Motor neuron (in vitro differentiated cells): ENCODE measurements around the gene KLF15. TPM values are rescaled to one million over a fixed set of nuclear protein-coding genes. Genes with fewer than 3 reads are reported as not detected.

Source experiments
- ATAC-seq, 8 experiments: fragments of 200-7000 bp; cut with Tn5 transposase; replicated peaks in 6 of 8; 2 replicates each; pipeline ENCODE4 v1.8.0; 2021; ENCODE audit warnings: mild to moderate bottlenecking in 8 of 8, moderate library complexity in 8 of 8
- H3K27ac ChIP-seq, 2 donors: fragments of 250-450 bp; sonication (Bioruptor Pico); 2 replicates each; pipeline ENCODE4 v1.9.0; 2021; ENCODE audit warnings: antibody characterized with exemption in 2 of 2, mild to moderate bottlenecking in 2 of 2, moderate library complexity in 1 of 2
- H3K4me1 ChIP-seq, 2 donors: fragments of 250-450 bp; sonication (Bioruptor Pico); replicated peaks in 1 of 2; 2 replicates each; pipeline ENCODE4 v1.6.1; 2021; ENCODE audit warnings: antibody characterized with exemption in 2 of 2, mild to moderate bottlenecking in 2 of 2, moderate library complexity in 1 of 2
- H3K4me3 ChIP-seq, 5 donors: fragments of 250-450 bp; sonication (Bioruptor Pico); 2 replicates each; pipeline ENCODE4 v1.9.0; 2021; ENCODE audit warnings: antibody characterized with exemption in 5 of 5, mild to moderate bottlenecking in 5 of 5, moderate library complexity in 4 of 5
- WGBS, 10 experiments: fragments of 450-650 bp; shearing (Covaris generic); methylation state at CpG; one replicate each; pipeline ENCODE4 v1.0.0; 2022; 5-methylcytosine and 5-hydroxymethylcytosine counted together
- in situ Hi-C, 9 experiments: fragments of 400-800 bp; cut with MboI; loops; one replicate each; pipeline ENCODE4 v1.15.0; 2021; ENCODE audit warnings: low sequenced_read_pairs in 9 of 9, low pct_unique_long_range_greater_than_20kb in 2 of 9; ENCODE audit not compliant: unreplicated experiment in 9 of 9
- total RNA-seq, 8 experiments: library from RNA; unstranded; fragments of 300-600 nt; gene quantifications; 2 replicates each; pipeline versions ENCODE4 v1.2.3 to v1.2.4, GENCODE V29; 2022

The KLF15 gene
- total RNA-seq = 1 to 10 TPM; 1.6 to 4.7 (median 2.9) TPM

DNA sequence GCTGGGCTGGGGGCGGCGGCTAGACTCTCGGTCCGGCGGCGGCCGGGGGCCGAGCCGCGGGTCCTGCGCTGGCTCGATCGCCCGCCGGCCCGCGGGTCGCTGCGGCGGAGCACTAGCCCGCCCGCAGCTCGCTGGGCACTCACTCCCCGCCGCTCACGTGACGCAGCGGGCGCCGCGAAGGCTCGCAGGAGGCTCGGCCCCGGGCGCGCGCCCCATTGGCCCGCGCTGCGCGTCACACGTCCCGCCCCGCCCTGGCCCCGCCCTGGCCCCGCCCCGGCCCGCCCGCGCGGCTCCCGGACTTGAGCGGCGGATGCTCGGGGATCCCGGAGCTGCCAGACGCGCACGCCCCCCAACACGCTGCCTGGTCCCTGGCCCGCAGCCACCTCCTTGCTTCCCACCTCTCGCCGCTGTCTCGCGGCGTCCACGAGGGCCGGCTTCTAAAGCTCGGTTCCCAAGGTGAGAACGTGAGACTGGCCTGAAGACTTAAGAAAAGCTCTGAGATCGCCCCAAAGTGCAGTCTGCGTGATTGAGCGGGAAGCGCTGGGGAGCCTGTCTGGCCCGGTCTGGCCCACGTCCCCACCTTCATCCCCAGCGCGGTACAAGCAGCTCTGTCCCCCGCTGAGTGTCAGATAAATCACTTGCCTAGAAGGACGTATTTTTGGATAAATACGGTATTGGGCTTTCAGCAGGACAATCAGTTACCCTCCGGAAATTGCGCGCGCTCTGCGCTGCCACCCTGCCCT lies at the start of gene KLF15:
TSS of gene KLF15 (minus strand) at position 114 of the 743 bp plus-strand sequence. CDS start 4,486 bp downstream, outside the sequence.
- Histone ChIP-seq H3K4me1 (peaks cover 6 to 7% of the 10 kb centered on the region in 2 donors), H3K27ac (no peak within 1 kb of the TSS), H3K4me3 (peak within 1 kb of the TSS; percentile 51 to 89 (median 61))
- WGBS, 10 experiments = 0 to 5% (median 0%) methylated on average over 1 to 8 of the region's 86 CpGs; no CpG with 5 or more reads in 3 of the 10 experiments
- peak; percentile 64 to 84 (median 68) for ATAC-seq
- in situ Hi-C loops = no loop called here

DNA sequence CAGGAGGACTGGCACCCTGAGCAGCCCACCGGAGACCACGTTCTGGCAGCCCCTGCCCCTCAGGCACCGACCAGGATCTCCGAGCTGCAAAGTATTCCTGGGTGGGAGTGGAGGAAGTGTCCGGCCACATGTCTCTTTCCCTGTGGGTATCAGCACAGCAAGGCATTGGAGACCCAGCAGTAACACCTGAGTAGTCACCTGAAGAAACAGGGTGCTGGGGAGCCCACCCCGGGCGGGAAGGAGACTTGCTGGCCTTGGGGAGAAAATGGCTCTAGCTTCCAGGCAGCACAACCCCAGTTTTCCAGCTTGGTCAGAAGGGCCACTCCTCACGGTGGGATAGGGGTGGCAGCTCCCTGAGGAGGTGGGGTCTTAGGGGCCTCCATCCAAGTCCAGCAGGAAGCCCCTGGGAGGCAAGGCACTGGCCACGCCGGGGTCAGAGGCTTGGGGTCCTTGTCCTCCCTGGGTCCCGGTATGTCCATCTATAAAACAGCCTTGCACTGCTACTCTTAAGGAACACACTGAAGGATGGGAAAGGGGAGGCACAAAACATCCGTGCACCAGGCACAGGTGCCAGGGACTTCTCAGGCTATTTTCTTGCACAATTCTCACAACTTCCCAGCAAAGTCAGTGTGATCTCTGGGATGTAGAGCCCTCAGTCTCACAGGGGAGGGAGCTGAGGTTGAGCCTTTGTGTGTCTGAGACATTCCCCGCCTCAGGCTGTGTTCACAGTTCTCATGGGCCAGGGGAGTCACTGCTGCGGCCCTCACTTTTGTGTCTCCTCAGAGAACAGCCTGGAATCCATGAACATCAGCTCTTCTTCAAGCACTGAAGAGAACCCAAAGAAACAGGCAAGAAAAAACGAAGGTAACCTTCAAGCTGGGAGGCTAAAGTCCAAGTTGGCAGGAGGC lies 49.4 kb upstream of the KLF15 start:
- H3K4me1 ChIP-seq = no peaks in the 10 kb centered on the region
- H3K4me3 ChIP-seq = no peak overlapping the region
- WGBS, 10 experiments = 0 to 84% (median 72%) methylated on average over 1 to 7 of the region's 15 CpGs; no CpG with 5 or more reads in 2 of the 10 experiments
- H3K27ac ChIP-seq = no peak overlapping the region
- in situ Hi-C loops = no loop called here
- ATAC-seq = no peak

DNA sequence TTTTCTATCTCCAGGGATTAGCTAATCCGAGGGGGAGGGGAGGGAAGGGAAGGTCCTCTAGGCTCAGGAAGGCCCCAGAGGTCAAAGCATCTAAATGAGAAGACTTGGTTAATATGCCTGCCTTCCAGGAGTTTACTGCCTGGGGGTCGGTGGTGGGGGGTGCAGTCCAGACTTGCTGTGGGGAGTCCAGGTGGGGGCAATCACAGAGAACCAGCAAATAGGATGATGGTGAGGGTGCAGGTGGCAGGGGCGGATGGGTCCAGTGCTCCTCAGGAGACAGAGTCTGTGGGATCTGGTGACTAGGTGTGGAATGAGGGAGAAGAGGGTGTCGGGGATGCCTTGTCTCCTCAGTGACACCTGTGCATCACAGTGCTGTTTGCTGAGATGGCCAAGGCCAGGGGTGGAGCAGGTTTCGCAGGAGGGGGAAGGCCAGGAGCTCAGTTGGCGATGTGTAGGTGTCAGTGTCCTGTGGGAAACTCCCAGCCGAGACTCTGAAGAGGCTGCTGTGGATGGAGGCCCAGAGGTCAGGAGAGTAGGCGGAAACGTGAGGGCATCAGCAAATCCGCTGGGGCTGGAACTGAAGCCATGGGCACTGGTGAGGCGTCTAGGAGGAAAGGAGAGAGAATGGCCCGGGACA lies 45.6 kb upstream of the KLF15 start:
- Histone ChIP-seq H3K4me3 (no peak overlapping the region), H3K27ac (no peak overlapping the region), H3K4me1 (no peaks in the 10 kb centered on the region)
- WGBS, 10 experiments = 40 to 100% (median 68%) methylated on average over 1 to 6 of the region's 12 CpGs; no CpG with 5 or more reads in 4 of the 10 experiments
- in situ Hi-C loops = no loop called here
- no peak for ATAC-seq

DNA sequence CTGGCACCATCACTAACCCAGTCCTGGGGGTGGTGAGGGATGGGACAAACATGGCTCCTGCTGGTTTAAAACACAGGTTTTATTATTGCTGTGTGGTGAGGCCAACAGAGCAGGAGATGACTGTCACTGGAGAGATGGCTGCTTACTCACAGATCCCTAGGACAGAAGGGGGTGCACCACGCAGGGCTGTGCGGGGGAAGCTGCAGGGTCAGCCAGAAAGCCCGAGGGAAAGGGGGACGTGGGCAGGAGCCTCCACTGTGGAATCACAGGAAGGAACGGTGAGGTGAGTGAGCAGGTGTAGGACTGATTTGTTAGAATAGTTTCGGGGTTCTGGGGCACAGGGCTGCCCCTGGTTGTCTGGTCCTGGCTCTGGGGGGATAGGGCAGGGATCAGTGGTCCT lies 45.0 kb upstream of the KLF15 start:
- ATAC-seq = no peak
- in situ Hi-C loops = no loop called here
- WGBS, 10 experiments = 19 to 80% (median 80%) methylated on average over 1 to 4 of the region's 6 CpGs; no CpG with 5 or more reads in 7 of the 10 experiments
- Histone ChIP-seq H3K4me1 (no peaks in the 10 kb centered on the region), H3K4me3 (no peak overlapping the region), H3K27ac (no peak overlapping the region)

DNA sequence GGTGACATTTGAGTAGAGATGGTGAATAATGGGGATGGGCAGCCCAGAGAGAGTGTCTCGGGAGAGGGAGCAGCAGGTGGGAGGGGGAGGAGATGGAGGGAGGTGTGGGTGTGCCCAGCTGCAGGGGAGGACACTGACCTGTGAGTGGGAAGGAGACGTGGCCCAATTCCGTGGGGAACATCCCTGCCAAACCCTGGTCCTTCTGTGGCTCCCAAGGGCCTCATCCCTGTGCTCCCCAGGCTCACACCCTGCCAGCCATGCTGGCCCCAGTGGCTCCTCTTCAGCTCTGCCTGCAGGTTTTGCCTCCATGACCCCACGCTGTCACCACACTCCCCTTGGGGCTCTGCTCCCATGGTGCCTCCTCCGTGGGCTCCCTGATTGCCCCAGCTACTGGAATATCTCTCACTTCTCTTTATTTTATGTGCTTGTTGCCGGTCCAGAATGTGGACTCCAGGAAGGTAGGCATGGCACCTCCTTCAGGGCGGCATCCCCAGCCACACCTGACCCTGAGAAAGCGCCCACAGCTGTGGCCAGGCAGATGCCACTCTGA lies 44.5 kb upstream of the KLF15 start:
- WGBS, 10 experiments = 20 to 100% (median 61%) methylated on average over 1 to 4 of the region's 8 CpGs; no CpG with 5 or more reads in 4 of the 10 experiments
- H3K4me3 ChIP-seq = no peak overlapping the region
- in situ Hi-C loops = no loop called here
- no peaks in the 10 kb centered on the region for H3K4me1 ChIP-seq
- H3K27ac ChIP-seq = no peak overlapping the region
- ATAC-seq = no peak

DNA sequence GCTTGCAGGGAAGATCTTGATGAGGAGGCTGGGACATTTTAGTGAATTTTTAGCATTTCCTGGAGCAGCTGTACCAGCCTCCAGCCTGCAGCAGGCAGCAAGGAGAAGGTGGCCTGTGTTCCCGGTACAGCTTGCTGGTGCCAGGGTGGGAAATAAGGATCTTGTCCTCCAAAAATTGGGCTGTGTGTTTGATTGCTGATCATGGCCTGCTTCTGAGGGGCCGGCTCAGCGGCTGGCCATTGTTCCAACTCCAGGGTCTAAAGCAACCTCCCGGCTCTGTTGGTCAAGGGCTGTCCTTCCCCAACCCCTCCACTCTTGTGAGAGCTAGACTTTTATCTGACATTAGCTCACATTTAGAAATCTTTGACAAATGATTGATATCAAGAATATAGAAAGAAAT lies 42.5 kb upstream of the KLF15 start:
- Histone ChIP-seq H3K4me1 (peaks cover 4 to 6% of the 10 kb centered on the region in 2 donors), H3K27ac (no peak overlapping the region), H3K4me3 (no peak overlapping the region)
- WGBS, 10 experiments = 39 to 100% (median 82%) methylated on average over 2 to 4 of the region's 4 CpGs; no CpG with 5 or more reads in 5 of the 10 experiments
- in situ Hi-C loops = loop anchor here in 7 of 9 experiments (25.0 kb wide), 2 partner anchors 162 to 262 kb away; no protein-coding TSS in a partner anchor
- no peak for ATAC-seq

DNA sequence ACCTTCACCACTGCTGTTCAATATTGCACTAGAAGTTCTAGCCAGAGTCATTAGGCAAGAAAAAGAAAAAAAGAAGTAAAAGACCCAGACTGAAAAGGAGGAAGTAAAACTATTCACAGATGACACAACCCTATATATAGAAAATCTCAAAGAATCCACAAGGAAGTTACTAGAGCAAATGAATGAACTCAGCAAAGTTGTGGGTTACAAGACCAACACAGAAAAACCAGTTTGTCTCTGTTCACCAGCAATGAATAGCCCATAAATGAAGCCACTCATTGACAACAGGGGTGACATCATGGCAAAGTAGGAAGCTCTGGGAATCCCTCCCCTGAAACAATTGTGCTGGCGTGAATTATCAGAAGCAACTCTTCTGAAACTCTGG lies 42.1 kb upstream of the KLF15 start:
- Histone ChIP-seq H3K4me1 (peaks cover 7 to 10% of the 10 kb centered on the region in 2 donors), H3K4me3 (no peak overlapping the region), H3K27ac (no peak overlapping the region)
- ATAC-seq = no peak
- in situ Hi-C loops = loop anchor here in 7 of 9 experiments (25.0 kb wide), 2 partner anchors 162 to 262 kb away; no protein-coding TSS in a partner anchor
- 67 to 100% (median 100%) methylated on average over 1 of the region's 1 CpG; no CpG with 5 or more reads in 4 of the 10 experiments for WGBS, 10 experiments

DNA sequence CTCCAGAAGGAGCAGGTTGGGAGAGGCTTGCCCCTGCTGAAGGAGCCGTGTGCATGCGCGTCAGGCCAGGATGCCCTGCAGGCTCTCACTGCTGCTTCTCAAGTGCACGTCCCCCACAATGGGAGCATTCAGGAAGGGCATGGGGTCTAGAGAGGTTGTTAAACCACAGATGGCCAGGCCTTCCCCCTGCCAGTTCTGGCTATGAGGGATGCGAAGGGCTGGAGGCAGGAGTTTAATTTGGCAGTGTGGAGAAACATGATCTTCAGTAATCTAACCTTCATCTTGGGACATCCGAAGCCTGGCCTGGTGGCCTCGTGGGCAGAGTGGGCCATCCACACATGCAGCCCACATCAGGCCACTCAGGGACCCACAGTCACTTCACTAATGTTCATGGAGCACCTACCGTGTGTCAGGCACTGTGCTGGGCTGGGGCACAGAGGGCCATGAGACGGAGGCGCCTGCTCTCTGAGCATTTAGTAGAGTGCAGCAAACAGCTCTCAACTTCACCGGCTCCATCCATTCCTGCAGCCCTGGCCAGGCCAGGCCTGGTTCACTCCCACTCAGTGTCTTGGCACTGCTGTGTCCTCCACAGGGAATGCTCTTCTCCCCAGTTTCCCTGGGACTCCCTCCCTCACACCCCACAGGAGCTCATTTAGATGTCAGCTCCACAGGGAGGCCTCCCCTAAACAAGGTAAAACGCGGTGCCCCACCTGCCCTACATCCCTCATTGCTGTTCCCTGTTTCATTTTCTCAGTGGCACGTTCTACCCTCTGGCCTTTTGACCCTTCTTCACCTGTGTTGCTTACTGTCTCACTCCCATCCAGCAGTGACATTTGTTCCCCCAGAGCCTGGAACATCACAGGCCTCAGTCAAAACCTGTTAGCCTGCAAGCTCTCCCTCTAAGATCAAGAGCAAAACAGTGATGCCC lies 41.5 kb upstream of the KLF15 start:
- 67 to 100% (median 92%) methylated on average over 1 to 9 of the region's 14 CpGs; no CpG with 5 or more reads in 2 of the 10 experiments for WGBS, 10 experiments
- Histone ChIP-seq H3K27ac (no peak overlapping the region), H3K4me1 (peaks cover 8 to 13% of the 10 kb centered on the region in 2 donors), H3K4me3 (no peak overlapping the region)
- in situ Hi-C loops = loop anchor here in 7 of 9 experiments (25.0 kb wide), 2 partner anchors 161 to 261 kb away; no protein-coding TSS in a partner anchor
- no peak for ATAC-seq

DNA sequence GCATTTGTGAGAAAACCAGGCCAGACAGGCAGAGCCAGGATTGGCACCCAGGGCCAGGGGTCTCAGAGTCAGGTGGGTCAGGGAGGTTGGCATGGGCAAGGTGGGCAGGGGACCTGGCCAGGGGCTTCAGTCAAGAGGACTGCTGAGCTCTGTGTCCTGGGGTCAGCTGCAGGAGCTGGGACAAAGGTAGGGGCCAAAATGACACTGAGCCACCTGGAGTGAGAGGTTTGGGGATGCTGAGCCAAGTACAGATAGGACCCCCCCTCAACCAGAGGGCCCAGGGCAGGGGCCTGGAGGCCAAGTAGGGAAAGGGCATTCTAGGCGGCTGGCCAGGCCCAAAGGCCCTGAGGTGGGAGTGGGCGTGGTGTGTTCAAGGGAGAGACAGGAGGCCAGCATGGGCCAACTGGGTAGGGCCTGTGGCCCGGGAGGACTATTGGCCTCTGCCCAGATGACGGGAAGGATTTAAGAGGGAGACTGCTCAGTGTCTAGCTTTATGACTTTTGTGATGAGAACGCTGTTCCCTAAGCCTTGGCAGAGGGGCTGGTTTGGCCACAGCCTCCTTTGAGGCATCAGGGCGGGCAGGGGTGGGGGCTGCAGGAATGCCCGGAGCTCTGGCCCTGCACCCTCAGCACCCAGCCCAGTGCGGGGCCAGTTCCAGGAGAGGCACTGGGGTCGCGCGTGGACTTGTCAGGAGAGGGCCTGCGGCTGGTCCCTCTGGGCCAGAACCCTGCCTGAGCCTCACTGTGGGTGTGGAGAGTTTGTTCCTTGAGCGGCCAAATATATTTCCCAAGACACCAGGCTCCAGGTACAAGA lies 40.6 kb upstream of the KLF15 start:
- Histone ChIP-seq H3K4me1 (peaks cover 8 to 13% of the 10 kb centered on the region in 2 donors), H3K4me3 (no peak overlapping the region), H3K27ac (no peak overlapping the region)
- ATAC-seq = no peak
- in situ Hi-C loops = loop anchor here in 7 of 9 experiments (25.0 kb wide), 2 partner anchors 161 to 261 kb away; no protein-coding TSS in a partner anchor
- WGBS, 10 experiments = 47 to 100% (median 85%) methylated on average over 1 to 5 of the region's 13 CpGs; no CpG with 5 or more reads in 4 of the 10 experiments

DNA sequence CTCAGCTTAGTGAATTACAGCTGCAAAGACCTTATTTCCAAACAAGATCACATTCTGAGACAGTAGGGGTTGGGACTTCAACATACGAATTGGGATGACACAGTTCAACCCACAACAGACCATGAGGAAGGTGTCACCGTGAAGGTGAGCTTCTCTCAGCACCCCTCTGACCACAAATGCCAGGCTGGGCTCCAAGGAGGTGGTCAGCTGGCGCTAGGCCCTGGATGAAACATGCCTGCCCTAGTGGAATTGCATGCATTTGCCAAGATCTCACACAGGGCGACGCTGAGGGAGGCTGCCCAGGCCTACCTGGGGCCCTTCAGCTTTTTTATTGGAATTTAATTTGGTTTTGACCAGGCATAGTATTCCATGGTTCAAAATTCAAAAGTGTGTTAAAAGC lies 39.3 kb upstream of the KLF15 start:
- in situ Hi-C loops = loop anchor here in 7 of 9 experiments (25.0 kb wide), 2 partner anchors 159 to 259 kb away; no protein-coding TSS in a partner anchor
- no peak for ATAC-seq
- Histone ChIP-seq H3K27ac (no peak overlapping the region), H3K4me3 (no peak overlapping the region), H3K4me1 (peaks cover 8 to 13% of the 10 kb centered on the region in 2 donors)
- WGBS, 10 experiments = 35 to 100% (median 95%) methylated on average over 2 to 3 of the region's 5 CpGs; no CpG with 5 or more reads in 7 of the 10 experiments
